ENCODE measurements around the gene ZNF33B.

GRCh38 chr10:42544945-42545344 lies 93.4 kb downstream of the ZNF33B start:
- no peak for TF ChIP-seq CTCF (IDR thresholded peaks at IDR 0.05 in 2 of 3, conservative IDR thresholded peaks at IDR 0.05 in 1 of 3; ENCODE audit: insufficient read depth in 2 of 3, low read depth in 1 of 3, low read length in 3 of 3)
- TF ChIP-seq TAF1 (IDR thresholded peaks at IDR 0.05; ENCODE audit: control insufficient read depth, extremely low read depth, insufficient read depth, low read length, severe bottlenecking), result no peak
- TF ChIP-seq TRIM28 (IDR thresholded peaks at IDR 0.05), result no peak
- no peak for TF ChIP-seq CXXC5 (CRISPR knock-in tag; IDR thresholded peaks at IDR 0.05)
